Putamen (tissue), 1 donor: ENCODE results near the gene EDNRA.
"Not testable (repeated sequence)": the region's sequence is repeated elsewhere in the genome, so short reads cannot be mapped to it uniquely, and the experiment has no call there.

Source experiments
- DNase-seq: peaks from one replicate; pipeline ENCODE4 v3.0.0-alpha.2; 2016; ENCODE audit warnings: low spot score

Gene EDNRA

DNA sequence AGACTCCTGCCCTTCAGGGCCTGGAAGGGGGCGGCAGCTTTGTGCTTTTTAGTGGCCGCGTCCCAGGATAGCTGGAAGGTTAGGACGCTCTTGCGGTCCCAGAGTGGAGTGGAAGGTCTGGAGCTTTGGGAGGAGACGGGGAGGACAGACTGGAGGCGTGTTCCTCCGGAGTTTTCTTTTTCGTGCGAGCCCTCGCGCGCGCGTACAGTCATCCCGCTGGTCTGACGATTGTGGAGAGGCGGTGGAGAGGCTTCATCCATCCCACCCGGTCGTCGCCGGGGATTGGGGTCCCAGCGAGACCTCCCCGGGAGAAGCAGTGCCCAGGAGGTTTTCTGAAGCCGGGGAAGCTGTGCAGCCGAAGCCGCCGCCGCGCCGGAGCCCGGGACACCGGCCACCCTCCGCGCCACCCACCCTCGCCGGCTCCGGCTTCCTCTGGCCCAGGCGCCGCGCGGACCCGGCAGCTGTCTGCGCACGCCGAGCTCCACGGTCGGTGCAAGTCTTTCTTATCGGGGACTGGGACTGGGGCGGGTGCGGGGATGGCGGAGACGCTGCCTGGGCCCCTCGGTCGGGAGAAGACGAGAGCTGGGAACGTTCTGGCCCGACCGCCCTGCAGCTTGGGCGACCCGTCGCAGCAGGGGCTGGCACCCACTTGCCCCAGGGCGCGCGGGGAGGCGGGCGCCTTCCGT is at the start of gene EDNRA:
Gene EDNRA, plus strand, starts transcription at position 207 of the 686 bp plus-strand sequence. CDS start 4,585 bp downstream, outside the sequence.
- no peak for DNase-seq

- DNase-seq: not testable (repeated sequence)
Measured at GRCh38 chr4:147434370-147434769, 46.5 kb upstream of the EDNRA start.

DNA sequence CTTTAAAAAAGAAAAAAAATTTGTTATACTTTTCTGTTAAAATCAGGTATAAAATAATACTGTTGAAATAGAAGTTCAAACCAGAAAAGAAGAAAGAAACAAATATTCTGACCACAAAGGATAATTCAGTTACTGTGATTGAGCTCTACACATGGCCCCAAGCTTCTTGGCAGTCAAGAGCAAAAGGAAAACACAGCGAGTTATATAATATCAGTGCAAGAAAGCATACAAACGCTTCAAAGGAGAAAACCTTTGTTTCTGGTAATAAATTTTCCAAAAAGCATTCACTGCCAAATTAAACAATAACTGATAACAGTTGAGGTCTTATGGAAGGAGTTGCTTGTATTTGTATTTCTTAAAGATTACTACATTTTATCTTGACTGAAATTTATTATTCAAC is 40.5 kb upstream of the EDNRA start:
- DNase-seq: no peak

- no peak for DNase-seq
Measured at GRCh38 chr4:147447786-147448185, 33.1 kb upstream of the EDNRA start.

- no peak for DNase-seq
Measured at GRCh38 chr4:147453561-147454141, 27.2 kb upstream of the EDNRA start.

GRCh38 chr4:147456706-147457105 is 24.2 kb upstream of the EDNRA start:
- no peak for DNase-seq

GRCh38 chr4:147461161-147461560 is 19.7 kb upstream of the EDNRA start:
- DNase-seq: no peak

GRCh38 chr4:147463065-147463464 is 17.8 kb upstream of the EDNRA start:
- no peak for DNase-seq

- no peak for DNase-seq
Measured at GRCh38 chr4:147465461-147465860, 15.4 kb upstream of the EDNRA start.

DNA sequence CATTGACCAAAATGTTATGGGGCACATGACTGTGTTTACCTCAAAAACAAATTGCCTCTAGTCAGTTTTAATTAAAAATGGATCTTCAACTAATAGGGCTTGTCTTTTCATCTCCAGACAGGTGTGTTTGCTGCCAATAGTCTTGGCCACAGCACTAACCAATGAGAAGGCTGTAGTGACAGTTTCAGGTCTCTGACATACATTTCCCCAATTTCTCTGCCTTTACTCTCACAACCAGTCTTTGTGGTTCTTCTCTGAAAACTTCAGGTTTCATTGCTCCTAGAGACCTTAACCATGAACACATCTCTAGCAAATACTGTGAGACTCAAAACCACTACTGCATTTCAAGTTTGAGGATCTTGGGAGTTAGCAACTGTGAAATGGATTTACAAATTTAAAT is 3.5 kb upstream of the EDNRA start:
- no peak for DNase-seq

DNA sequence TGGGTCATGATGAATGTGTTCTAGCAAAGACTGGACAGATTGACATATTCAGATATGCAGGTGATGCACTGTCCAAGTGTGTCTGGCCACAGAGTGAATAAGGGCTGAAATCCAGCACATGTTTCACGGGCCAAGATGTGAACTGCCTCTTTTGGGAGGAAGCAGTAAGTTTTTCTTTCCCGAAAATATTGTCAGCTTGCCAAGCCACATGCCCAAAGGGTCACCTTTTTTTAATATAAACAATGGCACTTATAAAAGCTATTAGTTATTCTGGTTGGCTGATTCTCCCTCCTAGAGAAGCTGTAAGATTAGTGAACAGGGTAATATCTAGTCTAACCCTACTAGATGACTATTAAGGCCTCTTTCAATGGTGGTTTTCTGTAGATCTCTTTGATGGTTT is 1.5 kb upstream of the EDNRA start:
- no peak for DNase-seq

DNA sequence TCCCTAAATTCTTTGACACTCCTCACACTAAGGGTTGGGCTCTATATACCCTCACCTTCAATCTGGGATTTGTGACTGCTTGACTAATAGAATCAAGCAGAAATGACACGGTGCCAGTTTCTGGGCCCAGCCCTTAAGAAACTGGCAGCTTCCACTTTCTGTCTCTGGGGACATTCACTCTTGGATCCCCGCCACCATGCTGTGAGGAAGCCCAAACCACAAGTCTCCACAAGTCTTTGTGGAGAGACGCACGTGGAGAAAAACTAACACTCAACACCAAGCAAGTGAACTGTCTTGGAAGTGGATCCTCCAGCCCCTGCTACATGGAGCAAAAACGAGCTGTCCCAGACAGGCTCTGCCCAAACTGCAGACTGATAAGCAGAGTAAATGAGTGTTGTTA is 1.1 kb upstream of the EDNRA start:
- no peak for DNase-seq

GRCh38 chr4:147480502-147480890 is 401 bp upstream of the EDNRA start:
- no peak for DNase-seq

- no peak for DNase-seq
Measured at GRCh38 chr4:147481577-147482109, 746 bp downstream of the EDNRA start.

GRCh38 chr4:147482281-147482680 is 1.4 kb downstream of the EDNRA start:
- DNase-seq: no peak

DNA sequence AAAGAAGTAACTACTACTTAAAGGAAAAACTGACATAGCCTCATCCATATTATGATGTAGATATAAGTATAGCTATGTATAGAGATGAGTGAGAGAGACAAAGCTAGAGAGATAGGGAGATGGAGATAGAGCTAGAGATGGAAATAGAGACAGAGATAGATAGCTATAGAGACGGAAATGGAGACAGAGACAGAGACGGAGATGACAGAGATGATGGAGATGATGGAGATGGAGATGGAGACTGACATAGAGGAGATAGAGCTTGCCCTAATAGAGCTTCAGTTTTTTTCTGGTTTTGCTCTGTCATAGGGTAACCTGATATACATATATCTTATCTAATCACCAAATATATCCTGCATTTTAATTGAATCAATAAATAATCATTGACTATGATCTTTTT is 4.3 kb downstream of the EDNRA start:
- no peak for DNase-seq

DNA sequence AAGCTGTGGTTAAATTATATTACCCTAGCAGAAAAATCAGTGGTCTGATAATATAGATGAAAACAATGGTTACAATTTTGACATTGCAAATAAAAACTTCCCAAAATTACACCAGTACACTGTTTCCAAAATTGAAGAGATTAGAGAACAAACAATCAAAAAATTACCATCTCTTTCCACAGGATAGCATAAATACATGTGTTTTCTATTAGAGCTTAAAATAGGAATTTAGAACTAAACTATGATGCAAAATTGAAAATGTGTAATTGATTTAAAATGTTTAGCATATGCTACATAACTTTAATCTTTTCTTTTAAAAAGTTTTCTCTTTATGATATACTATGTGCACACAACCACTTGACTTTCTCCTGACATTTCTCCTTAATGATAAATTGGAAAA is 6.7 kb downstream of the EDNRA start:
- no peak for DNase-seq

- DNase-seq: no peak
Measured at GRCh38 chr4:147488556-147488955, 7.7 kb downstream of the EDNRA start.

- no peak for DNase-seq
Measured at GRCh38 chr4:147491086-147491485, 10.2 kb downstream of the EDNRA start.

DNA sequence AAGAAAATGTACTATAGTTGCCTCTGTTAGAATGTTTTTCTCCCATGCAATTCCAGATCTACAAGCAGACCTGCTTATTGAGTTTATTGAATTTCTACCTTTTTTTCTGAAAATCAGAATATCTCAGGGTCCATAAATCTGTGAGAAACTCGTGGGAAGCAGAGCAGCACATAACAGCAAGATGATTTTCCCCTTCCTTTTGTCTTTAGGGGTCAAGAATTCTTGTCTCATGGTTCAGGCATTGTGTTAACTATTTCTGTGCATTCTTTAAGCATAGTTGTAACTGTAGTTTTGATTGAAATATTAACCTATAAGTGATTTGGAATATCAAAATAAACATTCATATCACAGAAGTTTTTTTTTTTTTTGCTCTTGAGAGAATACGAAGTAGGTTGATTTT is 11.4 kb downstream of the EDNRA start:
- no peak for DNase-seq

GRCh38 chr4:147492761-147493160 is 11.9 kb downstream of the EDNRA start:
- no peak for DNase-seq

DNA sequence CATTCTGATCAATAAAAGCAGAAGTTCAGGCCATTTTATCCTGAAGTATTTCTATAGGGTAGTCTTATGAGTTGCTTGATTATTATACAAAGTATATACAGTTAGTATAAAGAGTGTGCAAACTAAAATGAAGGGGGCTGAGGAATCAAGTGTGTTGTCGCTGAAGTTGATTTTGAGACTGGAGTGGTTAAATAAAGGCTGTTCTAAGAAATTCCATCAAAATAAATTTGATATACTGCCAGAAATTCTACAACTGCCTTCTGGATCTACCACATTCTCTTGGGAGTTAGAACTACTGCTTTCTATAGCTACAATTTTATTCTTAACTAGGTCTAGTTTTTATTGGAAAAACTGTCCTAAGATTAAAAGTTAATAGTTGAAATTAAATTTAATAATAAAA is 12.4 kb downstream of the EDNRA start:
- DNase-seq: no peak

GRCh38 chr4:147494301-147494700 is 13.4 kb downstream of the EDNRA start:
- DNase-seq: no peak

- no peak for DNase-seq
Measured at GRCh38 chr4:147496500-147496899, 15.6 kb downstream of the EDNRA start.
